SHP77 (cell line): Measurements from ENCODE around the gene TMEM63C.
A peak's percentile ranks its signal among the peaks of the same experiment; 100 is the strongest.
"Not testable (repeated sequence)": the region's sequence is repeated elsewhere in the genome, so short reads cannot be mapped to it uniquely, and the experiment has no call there.

Source experiments
- DNase-seq, 2 experiments: peaks; one replicate each; lab custom pipeline; 2025; lab: John Stamatoyannopoulos, UW

TMEM63C gene

DNA sequence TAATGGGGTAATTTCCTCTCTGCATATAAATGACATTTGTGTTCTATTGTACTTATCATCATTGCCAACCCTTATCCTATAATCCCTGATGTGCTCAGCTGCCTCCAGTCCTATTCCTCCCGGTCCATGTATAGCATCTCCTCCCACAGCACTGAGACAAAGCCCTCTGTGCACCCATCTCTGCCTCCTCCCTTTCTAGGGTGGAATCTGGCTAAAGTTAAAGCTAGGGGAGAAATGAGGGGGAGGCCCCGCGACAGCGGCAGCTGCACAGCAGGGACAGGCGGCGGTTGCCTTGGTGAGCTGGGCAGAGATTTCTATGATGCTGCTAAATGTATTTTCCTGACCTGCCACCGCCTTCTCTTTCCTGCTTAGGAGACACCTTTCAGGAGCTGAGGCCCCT is 27.2 kb upstream of the TMEM63C start:
- DNase-seq: peak in 1 of 2 experiments; percentile 13

DNA sequence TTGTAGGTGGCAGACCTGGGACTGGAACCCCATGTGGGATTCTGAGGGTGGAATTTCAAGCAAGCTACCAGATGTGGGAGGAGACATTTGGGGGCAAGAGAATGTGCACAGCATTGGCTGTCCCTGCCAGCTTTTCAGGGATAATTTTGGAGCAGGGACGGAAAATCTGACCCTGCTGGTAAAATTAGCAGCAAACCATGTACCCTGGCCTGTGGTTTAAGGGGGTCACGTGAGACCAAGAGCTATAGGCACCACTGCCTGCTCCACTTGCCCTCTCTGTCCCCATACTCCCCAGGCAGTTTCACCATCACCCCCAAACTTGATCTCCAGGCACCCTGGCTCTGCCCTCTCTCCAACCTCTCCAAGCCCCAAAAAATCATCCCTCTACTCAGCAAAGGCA is 26.5 kb upstream of the TMEM63C start:
- DNase-seq: no peak

DNA sequence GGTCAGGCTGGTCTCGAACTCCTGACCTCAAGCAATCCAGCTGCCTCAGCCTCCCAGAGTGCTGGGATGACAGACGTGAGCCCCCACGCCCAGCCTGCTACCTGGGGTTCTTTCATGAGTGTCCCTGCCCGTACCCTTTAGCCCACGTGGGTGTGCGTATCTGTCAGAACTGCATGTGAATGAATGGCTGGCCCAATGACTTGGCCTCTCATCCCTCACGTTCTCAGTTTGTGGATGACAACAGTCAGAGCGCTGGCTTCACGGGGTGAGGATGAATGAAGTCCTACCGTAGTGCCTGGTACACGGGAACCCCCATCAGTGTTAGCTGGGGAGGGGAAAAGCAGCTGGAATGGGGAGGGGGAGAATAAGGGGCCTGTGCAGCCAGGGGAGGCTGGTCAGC is 23.9 kb upstream of the TMEM63C start:
- DNase-seq: peak; percentile 43 to 69

DNA sequence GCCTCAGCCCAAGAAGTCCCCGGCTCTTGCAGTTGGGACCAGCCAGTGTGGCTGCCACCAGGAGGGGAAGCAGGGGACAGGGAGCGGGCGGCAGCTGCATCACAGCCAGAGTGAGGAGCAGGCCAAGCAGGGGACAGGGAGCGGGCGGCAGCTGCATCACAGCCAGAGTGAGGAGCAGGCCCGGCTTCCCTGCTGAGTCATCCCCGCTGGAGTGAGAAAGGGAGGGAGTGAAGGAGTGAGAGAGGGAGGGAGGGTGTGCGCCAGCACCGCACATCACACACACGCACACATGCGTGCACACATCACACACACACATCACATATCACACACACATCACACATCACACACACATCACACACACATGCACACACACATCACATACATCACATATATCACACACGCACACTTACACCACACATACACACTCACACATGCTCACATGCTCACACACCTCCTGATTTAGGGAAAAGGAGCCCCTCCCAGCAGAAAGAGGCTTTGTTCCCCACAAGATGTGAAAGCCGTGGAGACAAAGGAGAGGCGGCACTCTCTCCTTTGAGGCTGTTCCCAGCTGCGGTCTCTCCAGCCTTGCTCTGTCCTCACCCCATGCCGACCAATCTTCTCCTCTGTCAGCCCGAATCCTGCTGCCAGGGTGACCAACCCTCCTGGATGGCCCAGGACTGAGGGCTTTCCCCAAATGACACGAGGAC is 23.3 kb upstream of the TMEM63C start:
- DNase-seq: peak; percentile 86 to 93

DNA sequence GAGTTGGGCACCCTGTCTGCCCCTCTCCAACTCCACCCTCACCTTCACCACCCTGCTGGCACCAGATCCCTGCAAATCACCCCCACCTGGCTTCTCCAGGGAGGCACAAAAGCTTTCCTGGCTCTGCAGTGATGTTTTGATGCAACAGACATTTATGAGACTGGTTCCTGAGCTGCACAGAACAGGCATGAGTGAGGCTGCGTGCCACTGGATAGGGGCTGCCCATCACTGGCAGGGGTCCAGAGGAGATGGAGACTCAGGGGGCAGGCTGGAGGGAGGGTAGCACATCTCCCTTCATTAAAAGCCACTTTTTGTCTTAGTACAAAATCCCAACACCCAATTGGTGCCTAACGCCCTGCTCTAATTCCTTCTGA is 22.7 kb upstream of the TMEM63C start:
- DNase-seq: peak; percentile 15 to 49

DNA sequence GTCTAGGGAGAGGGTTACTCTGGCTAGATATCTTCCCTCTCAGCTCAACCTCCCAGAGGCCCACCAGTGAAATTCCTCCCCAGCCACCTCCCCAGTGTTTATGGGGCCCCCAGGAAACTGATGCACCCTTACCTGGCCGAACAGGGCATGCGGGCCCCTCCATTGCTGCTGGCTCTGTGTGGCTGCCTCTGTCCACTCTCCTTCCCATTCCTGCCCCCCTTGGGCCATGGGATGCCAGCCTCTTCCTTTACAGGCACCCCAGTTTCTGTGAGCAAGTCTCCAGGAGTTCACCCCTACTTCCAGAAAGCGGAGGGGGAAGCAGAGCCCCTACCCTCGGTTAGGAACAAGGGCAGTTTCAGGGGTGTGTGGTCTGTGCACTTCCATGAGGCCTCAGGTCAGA is 20.6 kb upstream of the TMEM63C start:
- no peak for DNase-seq

DNA sequence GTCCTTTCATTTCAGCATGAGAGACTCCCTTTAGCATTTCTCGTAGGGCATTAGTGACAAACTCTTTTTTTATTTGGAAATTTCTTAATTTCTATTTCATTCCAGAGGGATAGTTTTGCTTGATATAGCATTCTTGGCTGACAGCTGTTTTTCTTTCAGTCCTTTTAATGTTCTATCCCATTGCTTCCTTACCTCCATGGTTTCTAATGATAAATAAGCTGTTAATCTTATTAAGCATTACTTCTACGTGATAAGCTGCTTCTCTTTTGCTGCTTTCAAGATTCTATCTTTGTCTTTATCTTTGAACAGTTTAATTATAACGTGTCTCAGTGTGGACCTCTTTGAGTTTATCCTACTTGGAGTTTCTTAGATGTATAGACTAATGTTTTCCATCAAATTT is 11.6 kb upstream of the TMEM63C start:
- DNase-seq: no peak

DNA sequence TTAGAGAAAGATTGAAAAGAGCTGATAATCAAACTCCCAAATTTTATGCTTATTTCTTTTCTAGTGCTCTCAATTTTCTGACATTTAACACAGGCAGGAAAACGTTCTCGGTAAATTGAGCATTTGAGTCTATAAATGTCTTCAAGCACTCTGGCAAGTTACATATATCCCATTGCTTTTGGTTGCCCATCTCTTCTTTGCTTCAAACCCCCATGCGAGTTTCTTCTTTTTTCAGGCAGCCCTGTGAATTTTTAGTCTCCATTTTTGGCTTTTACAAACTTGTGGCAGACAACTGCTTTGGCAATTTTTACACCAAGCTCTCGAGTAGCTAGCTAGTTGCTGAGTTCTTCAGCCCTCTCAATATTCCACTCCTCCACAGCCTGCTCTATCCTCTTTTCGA is 8.7 kb upstream of the TMEM63C start:
- DNase-seq: no peak

DNA sequence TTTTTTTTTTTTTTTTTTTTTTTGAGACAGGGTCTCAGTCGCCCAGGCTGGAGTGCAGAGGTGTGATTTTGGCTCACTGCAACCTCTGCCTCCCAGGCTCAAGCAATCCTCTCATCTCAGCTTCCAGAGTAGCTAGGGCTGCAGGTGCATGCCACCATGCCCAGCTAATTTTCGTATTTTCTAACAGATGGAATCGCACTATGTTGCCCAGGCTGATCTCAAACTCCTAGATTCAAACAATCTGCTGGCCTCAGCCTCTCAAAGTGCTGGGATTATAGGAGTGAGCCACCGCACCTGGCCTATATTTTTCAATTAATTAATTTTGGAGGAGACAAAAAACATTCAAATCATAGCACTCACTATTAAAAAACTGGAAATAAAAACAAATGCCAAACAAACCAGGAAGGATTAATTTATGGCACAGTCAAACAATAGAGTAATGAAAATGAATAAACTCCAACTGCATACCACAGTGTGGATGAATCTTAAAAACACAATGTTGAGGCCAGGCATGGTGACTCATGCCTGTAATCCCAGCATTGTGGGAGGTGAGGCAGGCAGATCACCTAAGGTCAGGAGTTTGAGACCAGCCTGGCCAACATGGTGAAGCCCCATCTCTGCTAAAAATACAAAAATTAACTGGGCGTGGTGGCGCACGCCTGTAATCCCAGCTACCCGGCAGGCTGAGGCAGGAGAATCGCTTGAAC is 7.5 kb upstream of the TMEM63C start:
- not testable (repeated sequence) for DNase-seq

DNA sequence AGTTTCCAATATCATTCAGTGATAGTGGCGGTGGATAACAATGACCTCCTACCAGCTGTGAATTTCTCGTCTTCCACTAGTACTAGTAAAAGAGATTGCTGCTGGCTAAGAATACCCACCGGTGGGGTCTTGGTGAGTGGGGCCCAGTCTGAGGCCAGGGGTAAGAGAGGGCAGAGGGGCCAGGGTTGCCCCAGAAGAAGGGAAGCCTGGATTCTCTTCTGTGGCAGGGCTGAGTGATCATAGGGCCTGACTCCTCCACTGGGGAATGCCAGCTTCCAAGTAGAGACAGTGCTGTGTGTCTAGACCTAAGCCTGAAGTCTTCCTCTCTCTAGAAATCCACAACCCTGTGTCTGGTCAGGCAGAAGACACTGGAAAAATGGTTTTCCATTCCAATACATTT is 5.8 kb upstream of the TMEM63C start:
- DNase-seq: no peak

DNA sequence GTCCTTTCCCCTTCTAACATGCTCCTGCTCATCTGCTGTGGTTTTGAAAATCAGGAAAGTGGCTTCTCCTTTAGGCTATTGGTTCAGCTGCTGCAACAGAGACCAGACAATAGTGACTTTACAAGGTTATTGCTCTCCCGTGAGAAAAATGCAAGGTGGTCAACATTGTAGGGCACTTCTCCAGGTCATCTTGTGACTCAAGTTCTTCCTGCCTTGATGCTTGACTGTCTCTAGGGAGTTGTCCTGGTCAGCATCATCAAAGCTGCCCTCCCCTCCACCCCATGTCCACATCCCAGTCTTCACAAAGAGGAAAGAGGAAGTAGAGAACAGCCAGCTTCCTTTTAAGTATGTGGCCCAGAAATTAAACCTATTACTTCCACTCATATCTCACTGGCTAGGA is 3.9 kb upstream of the TMEM63C start:
- no peak for DNase-seq

DNA sequence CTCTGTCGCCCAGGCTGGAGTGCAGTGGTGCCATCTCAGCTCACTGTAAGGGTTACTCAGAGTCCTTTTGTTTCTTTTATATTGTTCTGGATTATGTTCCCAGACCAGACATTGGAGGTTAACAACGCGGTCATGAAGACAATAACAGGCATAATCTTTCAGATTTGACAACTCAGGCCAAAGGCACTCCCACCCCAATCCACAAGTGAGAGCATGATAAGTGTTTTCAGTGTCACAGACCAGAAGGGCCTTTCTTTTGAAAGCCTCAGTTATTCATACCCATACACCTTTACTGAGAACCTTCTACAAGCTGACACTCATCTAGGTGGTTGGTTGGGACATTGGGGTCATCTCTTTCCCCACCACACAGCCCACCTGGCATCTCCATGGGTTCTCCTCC is 2.9 kb upstream of the TMEM63C start:
- no peak for DNase-seq

DNA sequence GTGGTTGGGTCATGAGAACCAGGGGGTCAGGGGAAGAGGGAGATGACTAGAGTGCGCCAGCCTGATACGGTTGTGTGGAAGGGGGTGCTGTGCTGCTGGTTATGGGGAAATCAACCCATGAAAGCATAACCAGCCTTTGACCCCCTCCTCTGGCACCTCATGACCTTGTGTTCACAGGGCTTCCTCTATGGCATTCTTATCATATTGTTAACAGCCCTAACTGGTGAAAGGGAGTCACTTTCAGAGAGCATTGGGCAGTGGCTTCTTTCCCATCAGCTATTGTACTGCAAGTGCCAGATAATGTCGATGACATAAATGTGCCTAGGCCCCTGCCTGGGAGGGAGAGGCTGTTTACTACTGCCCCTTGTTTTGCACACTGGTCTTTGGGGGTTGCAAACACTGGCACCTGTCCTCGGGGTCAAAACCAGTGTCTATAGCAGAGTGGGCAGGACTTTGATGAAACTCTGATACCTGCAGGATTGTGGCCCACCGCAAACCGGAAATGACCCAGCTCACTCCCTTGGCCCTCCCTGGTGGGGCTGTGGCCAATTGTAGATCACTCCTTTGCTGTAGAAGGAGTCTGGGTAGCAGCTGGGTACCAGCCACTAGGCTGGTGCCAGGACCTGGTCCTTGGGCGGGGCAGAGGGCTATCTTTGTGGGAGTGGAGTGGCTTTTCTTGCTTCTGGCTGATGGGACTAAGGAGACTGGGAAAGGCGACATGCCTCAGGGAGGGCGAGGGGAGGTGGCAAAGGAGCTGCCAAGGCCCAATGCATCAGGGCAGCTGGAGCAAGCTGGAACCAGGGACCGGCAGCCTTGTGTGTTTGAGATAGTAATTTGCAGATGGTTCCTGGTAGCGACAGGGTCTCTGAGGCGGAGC is 634 bp upstream of the TMEM63C start:
- peak; percentile 82 to 90 for DNase-seq

DNA sequence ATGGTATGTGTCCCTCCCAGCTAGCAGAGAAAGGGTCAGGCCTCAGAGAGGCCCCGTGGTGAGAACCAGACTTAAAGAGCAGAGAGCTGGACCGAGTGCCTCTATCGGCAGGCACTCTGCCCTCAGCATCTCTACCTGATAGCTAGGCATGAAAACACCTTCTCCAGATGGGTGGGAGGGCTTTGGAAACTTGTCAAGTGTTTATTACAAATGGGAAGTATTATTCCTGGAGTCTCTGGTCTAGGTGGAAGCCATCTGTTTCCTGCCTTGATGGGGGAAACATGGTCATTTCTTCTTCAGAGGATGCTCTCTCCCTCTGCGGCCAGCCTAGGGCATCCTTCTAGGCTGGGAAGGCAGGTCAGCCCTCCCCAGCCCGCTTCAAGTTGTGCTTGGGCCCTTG is 2.3 kb downstream of the TMEM63C start:
- no peak for DNase-seq

DNA sequence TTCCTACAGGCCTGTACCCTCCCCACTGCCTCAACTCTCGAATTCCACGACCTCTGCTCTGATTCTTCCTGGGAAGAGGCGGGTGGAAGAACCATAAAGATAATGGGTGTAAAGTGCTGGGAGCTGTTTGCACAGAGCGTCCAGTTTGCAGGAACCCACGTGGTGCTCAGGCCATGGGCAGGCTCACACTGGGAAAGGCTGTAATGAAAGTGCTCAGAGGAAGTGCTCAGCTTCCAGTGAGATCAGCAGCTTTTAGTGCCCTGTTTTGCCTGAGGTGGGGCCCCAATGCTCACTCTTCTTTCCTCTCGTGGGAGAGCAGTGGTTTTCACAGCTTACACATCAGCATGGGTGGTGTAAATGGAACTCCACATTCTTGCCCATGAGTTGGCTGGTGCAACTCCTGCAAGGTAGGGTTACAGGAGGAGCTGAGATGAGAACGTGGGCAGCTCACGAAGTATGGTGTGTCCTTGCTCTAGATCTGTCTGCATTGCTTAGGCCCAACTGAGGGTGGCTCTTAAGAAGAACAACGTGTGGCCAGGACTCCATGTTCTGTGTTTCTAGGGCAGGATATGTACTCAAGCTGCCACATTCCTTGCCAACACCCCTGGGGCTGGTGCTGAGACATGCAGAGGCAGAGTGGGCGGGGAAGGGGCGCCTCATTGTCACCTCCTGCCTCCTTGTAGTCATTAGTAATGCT is 2.9 kb downstream of the TMEM63C start:
- peak in 1 of 2 experiments; percentile 30 for DNase-seq

DNA sequence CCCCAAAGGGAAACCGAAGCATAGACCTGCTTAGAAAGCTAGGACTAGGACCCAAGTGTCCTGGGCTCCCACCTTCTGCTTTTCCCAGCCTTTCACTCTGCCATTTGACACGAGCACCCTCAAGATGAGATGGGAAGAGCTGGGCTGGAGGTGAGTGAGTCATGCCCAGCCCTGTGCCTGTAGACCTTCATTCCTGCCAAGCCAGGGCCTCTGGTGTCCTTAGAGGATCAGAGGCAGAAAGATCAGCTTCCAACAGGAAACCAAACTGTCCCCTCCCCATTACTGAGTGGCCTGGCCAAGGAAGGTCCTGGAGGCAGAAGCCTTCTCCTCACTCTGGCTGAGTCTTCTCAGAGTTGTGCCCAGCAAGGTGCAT is 3.5 kb downstream of the TMEM63C start:
- DNase-seq: no peak

DNA sequence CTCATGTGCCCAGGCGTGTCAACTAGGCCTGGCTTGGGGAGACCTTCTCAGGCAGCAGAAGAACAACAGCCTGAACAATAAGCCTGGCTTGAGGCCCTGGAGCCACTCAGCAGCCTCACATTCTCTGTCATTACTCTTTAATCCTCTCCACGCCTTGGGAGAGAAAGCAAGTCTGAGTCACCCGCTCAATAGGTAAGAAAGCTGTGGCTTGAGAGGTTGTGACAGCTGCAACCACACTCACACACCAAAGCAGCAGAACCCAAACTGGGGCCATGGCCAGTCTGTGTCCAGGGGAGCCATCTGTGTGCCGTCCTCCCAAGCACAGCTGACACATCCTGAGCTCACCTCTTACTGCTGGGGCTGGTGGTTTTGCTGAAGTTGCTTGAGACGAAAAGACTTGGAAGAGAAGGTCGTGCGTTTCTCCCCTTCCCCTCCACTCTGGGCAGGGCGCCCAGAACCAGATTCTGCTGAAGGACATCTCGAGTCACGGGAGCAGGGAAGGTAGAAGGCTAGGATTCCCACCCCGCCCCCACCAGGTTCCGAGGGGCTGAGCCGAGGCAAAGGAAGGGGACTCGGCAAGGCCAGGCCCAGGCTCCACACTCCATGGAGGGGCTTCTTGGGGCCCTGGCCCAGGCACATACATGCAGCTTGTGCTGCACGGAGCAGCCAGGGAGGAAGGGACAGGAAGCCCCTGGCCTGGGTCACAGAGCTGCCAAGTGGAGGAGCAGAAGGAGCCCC is 5.5 kb downstream of the TMEM63C start:
- peak; percentile 48 to 50 for DNase-seq

DNA sequence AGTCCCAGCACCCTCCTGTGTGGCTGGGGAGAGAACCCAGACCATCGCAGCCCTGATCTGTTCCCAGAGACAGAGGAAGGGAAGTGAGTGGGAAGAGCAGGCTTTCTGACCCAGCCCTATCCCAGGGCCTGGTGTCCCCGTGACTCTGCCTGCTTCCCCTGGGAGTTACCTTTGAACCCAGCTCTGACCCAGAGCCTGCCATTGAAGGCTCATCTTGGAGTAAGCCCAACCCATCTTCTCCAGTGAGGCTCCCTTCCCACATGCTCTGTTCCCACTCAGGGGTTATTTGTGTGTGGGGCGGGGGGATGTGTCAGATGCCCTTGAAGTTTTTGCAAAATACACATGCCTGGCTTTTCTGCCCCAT is 6.0 kb downstream of the TMEM63C start:
- no peak for DNase-seq

DNA sequence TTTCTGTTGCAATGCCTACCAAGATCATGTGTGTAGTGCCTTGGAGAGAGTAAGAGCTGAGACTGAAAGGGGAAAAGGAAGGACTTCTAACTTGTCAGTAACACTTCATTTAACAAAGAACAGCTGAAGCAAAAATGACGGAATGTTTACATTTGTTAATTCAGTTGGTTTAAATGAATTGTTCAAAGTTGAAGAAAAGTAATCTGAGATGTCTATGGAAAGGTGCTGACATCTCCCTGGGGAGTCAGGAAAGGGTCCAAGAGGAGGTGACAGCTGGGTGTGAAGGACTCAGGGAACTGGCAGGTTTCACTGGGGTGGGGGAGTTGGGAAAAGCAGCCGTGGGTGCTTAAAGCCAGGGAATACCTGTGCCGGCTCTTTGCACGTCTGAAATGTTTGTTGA is 7.9 kb downstream of the TMEM63C start:
- DNase-seq: no peak

DNA sequence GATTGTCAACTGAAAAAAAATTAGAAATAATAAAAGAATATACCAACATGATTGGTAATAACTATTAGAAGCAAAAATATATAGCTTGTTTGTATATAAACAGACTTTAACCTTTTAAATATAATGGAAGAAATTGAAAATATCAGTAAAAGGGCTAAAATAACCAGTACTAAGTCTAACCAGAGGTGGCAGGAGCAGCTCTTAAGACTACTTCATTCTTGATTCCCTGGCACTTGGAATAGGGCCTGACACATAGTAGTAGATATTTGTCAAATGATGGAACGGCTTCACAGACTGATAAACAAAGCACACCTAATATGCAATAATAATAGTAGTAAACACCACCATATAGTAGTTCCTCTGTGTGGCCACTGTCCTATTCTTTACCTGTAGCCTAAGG is 9.4 kb downstream of the TMEM63C start:
- no peak for DNase-seq

DNA sequence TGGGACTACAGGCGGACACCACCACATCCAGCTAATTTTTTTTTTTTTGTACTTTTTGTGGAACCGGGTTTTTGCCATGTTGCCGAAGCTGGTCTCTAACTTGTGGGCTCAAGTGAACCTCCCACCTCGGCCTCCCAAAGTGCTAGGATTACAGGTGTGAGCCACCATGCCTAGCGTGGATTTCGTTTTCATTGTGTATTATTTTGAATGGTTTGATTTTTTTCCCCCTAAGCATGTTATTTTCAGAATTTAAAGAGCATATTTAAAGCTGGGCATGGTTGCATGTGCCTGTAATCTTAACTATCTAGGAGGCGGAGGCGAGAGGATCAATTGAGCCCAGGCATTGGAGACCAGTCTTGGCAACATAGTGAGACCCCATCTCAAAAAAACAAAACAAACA is 13.1 kb downstream of the TMEM63C start:
- DNase-seq: no peak

DNA sequence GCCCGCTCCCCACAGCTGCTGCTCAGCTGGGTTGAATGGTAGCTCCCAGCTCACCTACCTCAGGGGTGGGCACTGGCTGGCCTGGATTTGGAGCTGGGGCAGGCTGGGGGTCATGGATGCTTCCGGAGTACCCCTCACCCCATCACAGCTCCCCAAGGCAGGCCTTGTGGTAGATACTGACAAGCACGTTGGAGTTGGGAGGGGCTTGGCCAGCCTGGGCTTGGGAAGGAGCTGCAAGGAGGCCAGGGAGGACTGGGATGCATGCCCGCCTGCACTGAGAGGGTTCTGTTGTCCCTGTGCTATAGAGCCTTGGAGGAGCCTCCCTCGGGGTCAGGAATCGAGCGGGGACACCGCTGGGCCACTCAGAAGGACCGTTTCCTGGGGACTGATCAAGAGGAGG is 14.2 kb downstream of the TMEM63C start:
- DNase-seq: no peak
